Endothelial cell (in vitro differentiated cells): Measurements from ENCODE around the gene COTL1. TPM values are rescaled to one million over a fixed set of nuclear protein-coding genes. Genes with fewer than 3 reads are reported as not detected.

ENCODE experiments used
- DNase-seq: peaks from one replicate; pipeline ENCODE4 v3.0.0; 2021; ENCODE audit warnings: low spot score
- H3K27ac Mint-ChIP-seq: one replicate; pipeline ENCODE4 v1.8.0; 2021; ENCODE audit warnings: mixed read lengths, inconsistent platforms; ENCODE audit not compliant: unreplicated experiment
- H3K27me3 Mint-ChIP-seq: one replicate; pipeline ENCODE4 v1.8.0; 2021; ENCODE audit warnings: mild to moderate bottlenecking, moderate library complexity, mixed read lengths, inconsistent platforms; ENCODE audit not compliant: unreplicated experiment
- H3K36me3 Mint-ChIP-seq: one replicate; pipeline ENCODE4 v1.8.0; 2021; ENCODE audit warnings: mild to moderate bottlenecking, low read depth, mixed read lengths, inconsistent platforms; ENCODE audit not compliant: unreplicated experiment
- H3K4me1 Mint-ChIP-seq: one replicate; pipeline ENCODE4 v1.8.0; 2021; ENCODE audit warnings: mild to moderate bottlenecking, mixed read lengths, inconsistent platforms; ENCODE audit not compliant: unreplicated experiment
- H3K4me3 Mint-ChIP-seq: one replicate; pipeline ENCODE4 v1.8.0; 2021; ENCODE audit warnings: mild to moderate bottlenecking, mixed read lengths, inconsistent platforms; ENCODE audit not compliant: unreplicated experiment
- H3K9me3 Mint-ChIP-seq: one replicate; pipeline ENCODE4 v1.8.0; 2021; ENCODE audit warnings: mixed read lengths, inconsistent platforms; ENCODE audit not compliant: unreplicated experiment
- total RNA-seq: library from RNA; stranded (reverse); fragmentation: NEBNext Ultra II Directional; extraction: Animal tissue kit (Norgen Biotek cat#: 25700); gene quantifications from one replicate; pipeline ENCODE4 v1.2.1, GENCODE V29; 2021; ENCODE audit not compliant: unreplicated experiment
- TF ChIP-seq, protein P1 (sequence below): fragments of 200-600 bp; sonication (generic); IDR thresholded peaks from one replicate; pipeline ENCODE4 v1.5.0; 2021; ENCODE audit warnings: antibody characterized with exemption; ENCODE audit not compliant: unreplicated experiment

COTL1 gene
- total RNA-seq, 1 donor from 2014 or later = 87.3 TPM

DNA sequence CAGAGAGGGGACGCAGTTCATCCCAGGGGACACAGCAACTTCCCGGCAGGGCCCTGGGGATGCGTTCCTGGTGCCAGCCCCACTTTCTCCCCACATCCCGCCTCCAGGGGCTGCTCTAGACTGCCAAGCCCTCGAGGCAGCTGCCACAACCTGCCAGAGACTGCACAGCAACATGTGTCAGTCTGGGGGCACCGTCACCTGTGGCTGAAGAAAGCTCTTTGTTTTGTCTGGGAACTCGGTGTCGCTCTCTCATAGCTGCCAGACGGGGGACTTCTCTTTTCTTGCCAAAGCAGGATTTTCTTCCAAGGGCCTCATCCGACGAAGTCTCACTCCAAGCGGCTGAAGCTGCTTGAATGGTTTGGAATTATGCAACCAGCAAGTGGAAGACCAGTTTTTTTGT lies 43.7 kb downstream of the COTL1 start:
- Mint-ChIP-seq H3K36me3 (peaks cover 5% of the 10 kb centered on the region), H3K4me1 (peaks cover 14% of the 10 kb centered on the region), H3K9me3 (no peaks in the 10 kb centered on the region), H3K27ac (no peak overlapping the region), H3K27me3 (peaks cover 2% of the 10 kb centered on the region), H3K4me3 (no peak overlapping the region)
- TF ChIP-seq, protein P1, sequence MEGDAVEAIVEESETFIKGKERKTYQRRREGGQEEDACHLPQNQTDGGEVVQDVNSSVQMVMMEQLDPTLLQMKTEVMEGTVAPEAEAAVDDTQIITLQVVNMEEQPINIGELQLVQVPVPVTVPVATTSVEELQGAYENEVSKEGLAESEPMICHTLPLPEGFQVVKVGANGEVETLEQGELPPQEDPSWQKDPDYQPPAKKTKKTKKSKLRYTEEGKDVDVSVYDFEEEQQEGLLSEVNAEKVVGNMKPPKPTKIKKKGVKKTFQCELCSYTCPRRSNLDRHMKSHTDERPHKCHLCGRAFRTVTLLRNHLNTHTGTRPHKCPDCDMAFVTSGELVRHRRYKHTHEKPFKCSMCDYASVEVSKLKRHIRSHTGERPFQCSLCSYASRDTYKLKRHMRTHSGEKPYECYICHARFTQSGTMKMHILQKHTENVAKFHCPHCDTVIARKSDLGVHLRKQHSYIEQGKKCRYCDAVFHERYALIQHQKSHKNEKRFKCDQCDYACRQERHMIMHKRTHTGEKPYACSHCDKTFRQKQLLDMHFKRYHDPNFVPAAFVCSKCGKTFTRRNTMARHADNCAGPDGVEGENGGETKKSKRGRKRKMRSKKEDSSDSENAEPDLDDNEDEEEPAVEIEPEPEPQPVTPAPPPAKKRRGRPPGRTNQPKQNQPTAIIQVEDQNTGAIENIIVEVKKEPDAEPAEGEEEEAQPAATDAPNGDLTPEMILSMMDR = no peak
- no peak for DNase-seq

DNA sequence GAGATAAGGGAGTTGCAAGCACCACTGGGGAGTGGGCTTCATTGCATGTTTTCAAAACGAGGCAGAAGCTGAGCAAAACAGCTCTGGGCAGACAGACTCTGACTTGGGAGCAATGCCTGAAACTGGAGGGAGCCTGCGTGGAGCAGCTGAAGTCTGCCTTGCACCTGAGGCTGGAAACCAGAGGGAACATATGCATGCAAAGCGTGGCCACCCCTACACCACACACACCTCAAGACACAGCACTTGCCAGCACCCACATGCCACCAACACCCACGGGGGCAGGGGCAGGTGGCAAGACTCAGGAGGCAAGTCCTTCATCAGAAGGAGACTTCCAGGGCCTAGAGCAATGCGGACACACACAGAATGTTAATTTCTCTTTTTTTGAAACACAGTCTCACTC lies 45.8 kb downstream of the COTL1 start:
- H3K27ac Mint-ChIP-seq = no peak overlapping the region
- no peaks in the 10 kb centered on the region for H3K9me3 Mint-ChIP-seq
- H3K4me3 Mint-ChIP-seq = no peak overlapping the region
- DNase-seq = no peak
- H3K4me1 Mint-ChIP-seq = peaks cover 11% of the 10 kb centered on the region
- TF ChIP-seq, protein P1 = no peak
- H3K36me3 Mint-ChIP-seq = peaks cover 5% of the 10 kb centered on the region
- peaks cover 2% of the 10 kb centered on the region for H3K27me3 Mint-ChIP-seq

DNA sequence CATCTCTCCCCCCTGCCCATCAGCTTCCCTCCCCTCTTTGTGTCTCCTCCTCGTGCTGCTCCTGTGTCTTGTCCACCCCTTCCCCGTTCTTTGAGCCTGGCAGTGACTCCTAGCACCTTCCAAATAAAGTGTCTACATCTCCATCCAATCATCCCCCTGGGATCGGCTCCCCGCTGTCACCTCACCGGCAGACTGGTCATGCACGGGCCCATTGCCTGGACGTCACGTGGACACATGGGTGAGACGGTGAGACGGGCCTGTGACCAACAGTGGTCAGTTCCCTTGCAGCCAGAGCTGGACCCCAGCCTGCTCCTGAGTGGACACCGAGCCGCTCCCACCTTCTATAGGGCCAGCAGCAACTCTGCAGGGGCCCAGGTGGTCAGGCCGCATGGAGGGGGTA lies 46.4 kb downstream of the COTL1 start:
- H3K36me3 Mint-ChIP-seq = peaks cover 8% of the 10 kb centered on the region
- no peak overlapping the region for H3K4me3 Mint-ChIP-seq
- TF ChIP-seq, protein P1 = no peak
- H3K9me3 Mint-ChIP-seq = no peaks in the 10 kb centered on the region
- no peak overlapping the region for H3K27ac Mint-ChIP-seq
- no peak for DNase-seq
- peaks cover 14% of the 10 kb centered on the region for H3K4me1 Mint-ChIP-seq
- peaks cover 4% of the 10 kb centered on the region for H3K27me3 Mint-ChIP-seq

- Mint-ChIP-seq H3K9me3 (no peaks in the 10 kb centered on the region), H3K27me3 (peaks cover 4% of the 10 kb centered on the region), H3K36me3 (peaks cover 8% of the 10 kb centered on the region), H3K4me1 (peaks cover 8% of the 10 kb centered on the region), H3K27ac (no peak overlapping the region), H3K4me3 (no peak overlapping the region)
- TF ChIP-seq, protein P1 = no peak
- no peak for DNase-seq
Measured at GRCh38 chr16:84570739-84571403, 47.0 kb downstream of the COTL1 start.

- no peak for DNase-seq
- peaks cover 8% of the 10 kb centered on the region for H3K36me3 Mint-ChIP-seq
- no peak overlapping the region for H3K27ac Mint-ChIP-seq
- no peaks in the 10 kb centered on the region for H3K9me3 Mint-ChIP-seq
- no peak overlapping the region for H3K4me3 Mint-ChIP-seq
- peaks cover 4% of the 10 kb centered on the region for H3K4me1 Mint-ChIP-seq
- H3K27me3 Mint-ChIP-seq = peaks cover 4% of the 10 kb centered on the region
- TF ChIP-seq, protein P1 = no peak
Measured at GRCh38 chr16:84569382-84569987, 48.4 kb downstream of the COTL1 start.
